ENCODE data around the gene PTPRE.
A peak's percentile ranks its signal among the peaks of the same experiment; 100 is the strongest.

PTPRE gene

GRCh38 chr10:128049226-128050120 is 142.6 kb downstream of the PTPRE start:
- DNase-seq: no peak

- no peak for DNase-seq
Measured at GRCh38 chr10:128050121-128050516, 143.2 kb downstream of the PTPRE start.

GRCh38 chr10:128050936-128051335 is 144.0 kb downstream of the PTPRE start:
- DNase-seq: no peak

GRCh38 chr10:128051548-128051947 is 144.6 kb downstream of the PTPRE start:
- DNase-seq: no peak

GRCh38 chr10:128052696-128053095 is 145.8 kb downstream of the PTPRE start:
- no peak for DNase-seq

- no peak for DNase-seq
Measured at GRCh38 chr10:128053356-128053755, 146.5 kb downstream of the PTPRE start.

DNA sequence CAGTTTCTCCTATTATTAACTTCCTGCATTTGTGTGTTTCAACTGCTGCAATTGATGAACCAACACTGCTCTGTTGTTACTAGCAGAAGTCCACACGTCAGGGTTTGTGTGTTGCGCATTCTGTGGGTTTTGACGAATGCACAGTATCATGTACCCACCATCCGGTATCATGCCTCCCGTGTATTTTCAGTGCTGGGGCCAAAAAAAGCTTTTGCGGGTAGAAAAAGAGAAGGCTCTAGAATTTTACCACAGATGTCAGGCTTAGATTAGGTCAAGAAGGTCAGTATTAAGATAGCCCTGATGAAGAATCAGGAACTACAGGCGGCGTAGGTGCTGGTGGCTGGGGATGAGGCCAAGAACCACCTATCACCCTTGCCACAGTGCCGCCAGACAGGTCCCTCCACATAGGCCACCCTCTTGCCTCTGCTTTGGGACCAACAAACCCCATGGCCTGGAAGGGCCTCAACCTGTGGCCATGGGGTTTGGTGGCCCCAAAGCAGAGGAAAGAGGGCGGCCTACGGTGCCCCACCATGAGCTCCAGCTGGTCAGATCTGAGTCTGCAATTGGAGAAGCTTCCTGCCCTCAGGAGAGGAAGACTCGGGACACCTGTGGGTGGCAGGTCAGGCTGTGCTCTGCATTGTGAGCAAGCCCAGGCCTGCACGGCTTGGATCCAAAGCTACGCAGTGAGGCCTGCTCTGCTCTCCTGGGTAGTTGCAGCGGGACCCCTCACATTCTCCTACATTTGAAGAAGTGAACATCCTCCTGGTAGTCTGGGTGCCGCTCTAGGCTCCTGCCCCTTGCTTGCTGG is 147.5 kb downstream of the PTPRE start:
- no peak for DNase-seq

DNA sequence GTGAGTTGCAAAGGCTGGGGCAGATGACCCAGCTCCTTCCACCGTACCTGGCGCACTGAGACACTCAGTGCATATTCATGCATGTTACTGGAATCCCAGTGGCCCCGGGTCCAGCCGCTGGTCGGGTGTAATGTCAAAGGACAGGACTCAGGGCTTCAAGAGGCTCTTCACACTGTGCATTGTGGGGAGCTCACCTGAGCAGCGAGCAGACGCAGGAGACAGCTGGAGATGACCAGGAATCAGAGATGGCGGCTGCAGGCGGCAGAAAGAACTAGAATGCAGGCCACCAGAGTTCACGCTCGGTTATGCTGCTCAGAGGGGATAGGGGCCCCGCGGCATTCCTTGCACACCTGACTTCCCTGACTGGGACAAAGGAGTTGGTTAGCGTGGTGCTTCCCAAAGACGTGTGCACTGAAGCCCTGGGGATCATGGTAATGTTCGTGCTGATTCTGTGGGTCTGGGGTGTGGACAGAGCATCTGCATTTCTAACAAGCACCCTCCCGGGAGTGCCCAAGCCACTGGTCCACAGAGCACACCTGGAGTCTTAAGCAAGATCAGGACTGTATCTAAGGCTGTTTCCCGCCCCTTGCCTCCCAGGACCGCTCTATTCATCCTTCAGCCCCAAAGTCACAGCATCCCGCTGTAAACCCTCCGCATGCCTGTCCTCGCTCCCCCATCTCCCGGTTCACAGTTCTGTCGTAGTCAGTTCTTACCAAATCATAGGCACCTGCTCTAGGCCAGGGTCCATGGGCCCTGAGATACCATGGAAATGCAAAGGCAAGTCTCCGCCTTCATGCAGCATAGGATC is 148.4 kb downstream of the PTPRE start:
- DNase-seq: no peak

- no peak for DNase-seq
Measured at GRCh38 chr10:128056303-128057050, 149.6 kb downstream of the PTPRE start.

GRCh38 chr10:128058106-128058749 is 151.3 kb downstream of the PTPRE start:
- no peak for DNase-seq

- DNase-seq: no peak
Measured at GRCh38 chr10:128058750-128059134, 151.8 kb downstream of the PTPRE start.

DNA sequence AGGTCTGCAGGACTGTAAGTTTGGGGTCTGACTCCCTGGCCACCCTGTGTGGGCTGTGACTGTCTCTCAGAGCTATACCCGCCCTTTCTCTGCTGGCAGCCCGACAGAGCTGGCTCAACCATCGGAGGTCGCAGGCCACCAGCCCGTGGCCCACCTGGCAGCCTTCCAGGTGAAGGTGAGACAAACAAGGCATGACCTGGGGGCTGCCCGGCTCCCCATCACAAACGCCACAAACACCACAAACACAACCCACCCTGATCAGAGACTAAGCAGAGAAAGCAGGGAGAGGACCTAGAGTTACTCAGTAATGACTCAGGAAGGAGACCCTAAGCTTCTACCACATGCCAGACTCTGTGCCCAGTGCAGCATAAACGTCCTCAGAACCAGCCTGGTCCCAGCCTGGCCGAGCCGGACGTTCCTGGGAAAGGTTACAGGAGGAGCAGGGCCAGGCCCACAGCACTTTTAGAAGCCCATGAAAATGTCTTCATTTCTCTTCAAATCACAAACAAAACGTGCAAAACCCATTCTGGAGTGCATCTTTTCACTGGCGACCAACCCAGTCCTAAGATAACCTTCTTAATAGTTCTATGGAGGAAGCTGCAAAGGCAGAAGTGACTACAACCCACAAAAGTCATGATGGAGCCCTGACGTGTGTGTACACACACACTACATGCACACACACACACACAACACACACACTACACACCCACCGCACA is 152.5 kb downstream of the PTPRE start:
- DNase-seq: no peak

- DNase-seq: no peak
Measured at GRCh38 chr10:128059982-128060293, 153.0 kb downstream of the PTPRE start.

- no peak for DNase-seq
Measured at GRCh38 chr10:128060341-128061250, 153.7 kb downstream of the PTPRE start.

GRCh38 chr10:128061306-128062300 is 154.7 kb downstream of the PTPRE start:
- no peak for DNase-seq

- no peak for DNase-seq
Measured at GRCh38 chr10:128062331-128062880, 155.5 kb downstream of the PTPRE start.

- DNase-seq: peak; percentile 46
Measured at GRCh38 chr10:128062881-128063563, 156.1 kb downstream of the PTPRE start.

DNA sequence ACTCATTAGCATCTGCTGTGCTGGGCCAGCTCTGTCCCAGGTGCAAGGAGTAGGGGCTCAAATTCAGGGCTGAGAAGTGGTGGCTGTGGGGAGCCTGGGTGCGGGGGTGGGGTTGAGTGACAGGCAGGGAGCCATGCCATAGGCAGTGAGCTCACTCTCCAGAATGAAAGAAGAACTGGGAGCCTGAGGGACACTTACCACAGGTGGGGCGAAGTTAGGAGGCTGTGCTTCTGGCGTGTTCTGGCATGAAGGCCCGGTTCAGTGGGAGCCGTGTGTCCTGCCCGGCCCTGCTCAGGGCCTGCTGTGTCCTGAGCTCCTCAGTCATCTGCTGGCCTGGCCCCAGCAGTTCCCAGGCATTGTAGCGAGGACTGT is 156.8 kb downstream of the PTPRE start:
- DNase-seq: peak; percentile 34

Data from stimulated activated CD4-positive, alpha-beta T cell treated with anti-CD3 and anti-CD28 coated beads, Interleukin-4, amount 100 ng/mL, for 1 hour (primary cell).